Transverse colon (tissue), 4 donors: ENCODE results near the gene ITGB7.

Experiments used
- CTCF ChIP-seq, 5 experiments: fragments of 200-600 bp in 3 of 5; fragments of 450-650 bp in 2 of 5; sonication (generic) in 3 of 5; IDR thresholded peaks; 1 replicate in 2 of 5; 2 replicates in 3 of 5; pipeline ENCODE4 v1.5.1; 2016 to 2017; ENCODE audit warnings: antibody characterized with exemption in 5 of 5, inconsistent platforms in 3 of 5, mild to moderate bottlenecking in 2 of 5, moderate library complexity in 1 of 5
- EP300 ChIP-seq: sonication (generic); formaldehyde crosslinking; IDR thresholded peaks from one replicate; pipeline ENCODE4 v1.6.1; 2017; ENCODE audit warnings: antibody characterized with exemption, low read depth
- POLR2A ChIP-seq: fragments of 450-650 bp; IDR thresholded peaks from one replicate; pipeline ENCODE4 v1.6.1; 2016; ENCODE audit warnings: antibody characterized with exemption, mild to moderate bottlenecking, moderate library complexity
- POLR2AphosphoS5 ChIP-seq, 3 donors: sonication (generic); formaldehyde crosslinking; IDR thresholded peaks; one replicate each; pipeline ENCODE4 v1.6.1; 2016; ENCODE audit warnings: antibody characterized with exemption in 3 of 3

GRCh38 chr12:53220694-53221202 lies 13.7 kb upstream of the ITGB7 start:
- no peak for TF ChIP-seq CTCF (IDR thresholded peaks at IDR 0.05)
- TF ChIP-seq EP300 = no peak
- no peak for TF ChIP-seq POLR2A
- TF ChIP-seq POLR2AphosphoS5 (IDR thresholded peaks at IDR 0.05) = peak; percentile 43 to 68 (median 56)
